ENCODE results near the gene KANSL2. TPM values are rescaled to one million over a fixed set of nuclear protein-coding genes. Genes with fewer than 3 reads are reported as not detected.
"Not testable (repeated sequence)": the region's sequence is repeated elsewhere in the genome, so short reads cannot be mapped to it uniquely, and the experiment has no call there.

The KANSL2 gene
- total RNA-seq, 1 donor from 2014 or later = 49.3 TPM

DNA sequence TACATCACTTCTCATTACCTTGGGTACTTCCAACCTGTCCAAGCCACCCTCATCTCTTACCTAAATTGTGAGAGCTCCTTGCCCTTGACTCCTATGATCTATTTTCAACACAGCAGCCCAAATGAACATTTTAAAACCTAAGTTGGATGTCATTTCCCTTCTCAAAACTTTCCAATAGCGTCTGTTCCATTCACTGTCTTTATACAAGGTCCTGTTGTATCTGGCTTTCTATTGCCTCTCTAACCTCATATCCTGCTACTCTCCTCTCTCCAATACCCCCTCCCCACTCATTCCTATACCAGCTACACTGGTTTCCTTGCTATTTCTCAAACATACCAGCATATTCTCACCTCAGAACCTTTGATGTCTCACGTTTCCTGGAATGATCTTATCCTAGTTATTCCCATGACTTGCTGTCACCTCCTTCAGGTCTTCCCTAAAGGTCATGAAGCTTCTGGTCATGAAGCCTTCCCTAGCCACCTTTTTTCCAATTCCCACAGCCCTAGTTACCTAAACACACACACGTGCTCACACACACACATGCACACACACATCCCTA, 4.1 kb upstream of the KANSL2 start:
- DNase-seq (ENCODE audit: extremely low read depth, low read depth, low spot score) = no peak

DNA sequence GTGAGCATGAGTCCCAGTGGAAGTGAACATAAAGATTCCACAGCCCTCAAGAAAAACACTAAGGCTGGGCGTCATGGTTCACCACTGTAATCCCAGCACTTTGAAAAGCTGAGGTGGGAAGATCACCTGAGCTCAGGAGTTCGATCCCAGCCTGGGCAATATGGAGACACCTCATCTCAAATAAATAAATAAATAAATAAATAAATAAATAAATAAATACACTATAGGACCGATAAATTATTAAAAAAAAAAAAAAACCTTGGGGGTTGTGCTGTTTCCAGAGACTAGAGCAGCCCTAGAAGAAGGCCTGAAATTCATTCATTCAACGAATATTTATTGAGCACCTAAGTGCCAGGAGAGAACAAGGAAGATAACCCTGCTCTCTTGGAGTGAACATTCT, 1.5 kb upstream of the KANSL2 start:
- DNase-seq (ENCODE audit: extremely low read depth, low read depth, low spot score) = no peak

DNA sequence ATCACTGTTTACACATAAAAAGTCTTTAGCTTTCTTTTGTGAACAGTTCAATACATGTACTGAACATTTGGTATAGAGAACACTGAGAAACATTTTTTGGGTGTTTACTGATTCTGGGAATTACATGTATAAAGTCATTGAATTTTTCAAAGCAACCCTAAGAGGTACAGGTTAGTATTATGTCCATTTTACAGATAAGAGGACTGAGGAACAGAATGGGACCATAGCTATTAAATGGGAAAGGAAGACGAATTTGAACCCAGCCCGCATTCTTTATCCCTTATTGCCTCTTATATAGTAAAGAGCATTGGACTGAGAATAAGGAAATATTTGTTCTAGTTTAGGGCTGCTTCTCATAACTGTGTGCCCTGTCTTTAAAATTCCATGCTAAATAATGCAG, 889 bp upstream of the KANSL2 start:
- no peak for DNase-seq (ENCODE audit: extremely low read depth, low read depth, low spot score)

DNA sequence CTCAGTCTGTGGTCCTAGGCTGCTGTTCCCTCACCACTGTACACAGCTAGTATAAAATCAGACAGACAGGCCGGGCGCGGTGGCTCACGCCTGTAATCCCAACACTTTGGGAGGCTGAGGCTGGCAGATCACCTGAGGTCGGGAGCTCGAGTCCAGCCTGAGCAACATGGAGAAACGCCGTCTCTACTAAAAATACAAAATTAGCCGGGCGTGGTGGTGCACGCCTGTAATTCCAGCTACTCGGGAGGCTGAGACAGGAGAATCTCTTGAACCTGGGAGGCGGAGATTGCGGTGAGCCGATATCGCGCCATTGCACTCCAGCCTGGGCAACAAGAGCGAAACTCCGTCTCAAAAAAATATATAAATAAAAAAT, 481 bp upstream of the KANSL2 start:
- not testable (repeated sequence) for DNase-seq (ENCODE audit: extremely low read depth, low read depth, low spot score)

DNA sequence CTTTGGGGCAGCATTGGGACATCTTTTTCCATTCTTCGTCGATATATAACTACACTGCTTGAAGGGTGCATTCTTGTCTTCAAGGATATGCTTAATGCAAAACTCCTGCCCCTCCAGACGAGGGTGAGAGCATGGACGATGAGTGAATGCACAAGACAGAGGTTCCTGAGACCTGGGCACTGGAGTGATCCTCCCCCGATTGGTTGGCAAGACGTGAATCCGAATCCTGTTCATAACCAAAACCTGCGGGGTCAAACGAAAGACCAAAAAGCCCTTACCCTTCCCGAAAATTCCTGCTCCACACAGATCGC, 684 bp downstream of the KANSL2 start:
- DNase-seq (ENCODE audit: extremely low read depth, low read depth, low spot score) = no peak

DNA sequence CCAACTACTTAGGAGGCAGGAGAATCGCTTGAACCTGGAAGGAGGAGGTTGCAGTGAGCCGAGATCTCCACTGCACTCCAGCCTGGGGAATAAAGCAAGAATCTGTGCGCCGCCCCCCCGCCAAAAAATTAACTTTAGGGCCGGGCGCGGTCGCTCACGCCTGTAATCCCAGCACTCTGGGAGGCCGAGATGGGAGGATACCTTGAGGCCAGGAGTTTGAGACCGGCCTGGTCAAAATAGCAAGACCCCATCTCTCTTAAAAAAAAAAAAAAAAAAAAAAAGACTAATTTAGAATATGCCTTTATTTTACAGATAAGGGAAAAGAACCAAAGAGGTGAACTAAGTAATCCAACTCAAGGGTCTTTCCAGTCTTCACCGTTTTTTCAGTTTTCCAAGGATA, 1.2 kb downstream of the KANSL2 start:
- DNase-seq (ENCODE audit: extremely low read depth, low read depth, low spot score) = no peak

DNA sequence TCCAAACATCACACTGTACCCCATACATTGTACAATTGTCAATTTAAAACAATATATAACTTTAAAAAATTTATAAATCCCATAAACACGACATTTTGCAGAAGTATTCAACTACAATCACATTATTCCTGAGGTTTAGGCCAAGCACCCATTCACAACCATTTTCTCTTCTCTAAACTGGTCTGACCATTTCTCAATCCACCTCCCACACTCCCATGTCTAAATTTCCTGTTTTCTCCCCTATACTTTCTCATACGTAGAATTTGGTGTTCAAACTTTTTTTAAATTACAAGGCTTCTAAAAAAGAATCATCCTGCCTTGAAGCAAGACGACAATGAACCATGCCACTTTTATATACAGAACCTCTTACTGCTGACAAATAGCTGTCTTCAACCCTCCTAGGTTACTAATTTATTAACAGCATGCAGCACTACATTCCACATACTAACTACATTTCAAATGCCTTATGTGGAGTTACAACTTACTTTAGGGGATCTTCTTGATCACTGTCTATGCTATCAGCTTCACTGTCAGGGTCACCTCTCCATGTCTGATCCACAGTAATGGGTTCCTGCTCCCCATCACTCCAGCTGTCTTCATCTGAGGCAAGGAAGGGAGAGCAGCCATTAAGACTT, 3.4 kb downstream of the KANSL2 start:
- DNase-seq (ENCODE audit: extremely low read depth, low read depth, low spot score) = no peak

DNA sequence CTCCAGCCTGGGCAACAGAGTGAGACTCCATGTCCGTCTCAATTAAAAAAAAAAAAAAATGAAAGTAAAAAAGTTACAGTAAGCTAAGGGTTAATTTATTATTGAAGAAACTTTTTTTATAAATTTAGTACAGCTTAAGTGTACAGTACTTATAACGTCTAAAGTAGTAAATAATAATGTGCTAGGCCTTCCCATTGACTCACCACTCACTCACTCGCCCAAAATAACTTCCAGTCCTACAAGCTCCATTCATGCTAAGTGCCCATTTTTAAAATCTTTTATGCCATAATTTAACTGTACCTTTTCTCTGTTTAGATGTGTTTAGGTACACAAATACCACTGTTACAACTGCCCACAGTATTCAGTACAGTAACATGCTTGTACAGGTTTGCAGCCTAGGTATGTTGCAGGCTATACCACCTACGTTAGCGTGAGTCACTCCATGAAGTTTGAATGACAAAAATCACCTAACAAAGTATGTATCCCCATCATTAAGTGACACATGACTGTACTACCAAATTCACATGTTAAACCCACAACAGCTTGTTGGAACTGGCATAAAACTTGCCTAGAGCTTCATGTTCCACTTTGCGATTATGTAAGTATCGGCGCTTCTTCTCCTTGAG, 10.7 kb downstream of the KANSL2 start:
- DNase-seq (ENCODE audit: extremely low read depth, low read depth, low spot score) = no peak

DNA sequence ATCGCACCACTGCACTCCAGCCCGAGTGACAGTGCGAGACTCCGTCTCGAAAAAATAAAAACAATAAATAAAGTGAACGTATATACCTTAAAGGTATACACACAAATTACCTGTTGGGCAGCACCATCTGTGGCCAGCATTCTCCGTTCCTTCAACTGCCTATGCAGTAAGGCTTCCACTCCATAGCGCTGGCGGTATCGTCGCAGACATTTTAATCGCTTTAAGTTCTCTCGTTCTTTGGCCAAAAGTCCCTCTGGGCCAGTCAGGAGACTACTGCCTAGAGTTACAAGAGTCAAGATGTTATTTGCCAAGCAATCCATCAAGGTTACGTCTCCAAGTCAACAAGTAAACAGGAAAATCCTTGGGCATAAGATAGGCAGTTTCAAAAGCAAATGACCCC, 13.0 kb downstream of the KANSL2 start:
- DNase-seq (ENCODE audit: extremely low read depth, low read depth, low spot score) = no peak

DNA sequence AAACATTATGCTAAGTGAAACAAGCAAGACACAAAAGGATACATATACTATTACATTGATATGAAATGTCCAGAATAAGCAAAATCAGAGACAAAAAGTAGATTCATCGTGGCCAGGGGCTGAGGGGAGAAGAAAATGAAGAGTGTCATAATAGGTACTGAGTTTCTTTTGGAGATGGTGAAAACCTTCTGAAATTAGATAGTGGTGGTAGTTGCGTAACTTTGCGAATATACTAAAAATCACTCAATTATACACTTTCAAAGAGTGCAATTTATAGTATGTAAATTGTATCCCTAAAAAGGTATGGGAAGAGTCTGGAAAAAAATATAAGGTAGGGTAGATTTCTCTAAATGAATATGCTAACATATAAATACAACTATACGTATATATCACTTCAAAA, 22.2 kb downstream of the KANSL2 start:
- DNase-seq (ENCODE audit: extremely low read depth, low read depth, low spot score) = no peak

DNA sequence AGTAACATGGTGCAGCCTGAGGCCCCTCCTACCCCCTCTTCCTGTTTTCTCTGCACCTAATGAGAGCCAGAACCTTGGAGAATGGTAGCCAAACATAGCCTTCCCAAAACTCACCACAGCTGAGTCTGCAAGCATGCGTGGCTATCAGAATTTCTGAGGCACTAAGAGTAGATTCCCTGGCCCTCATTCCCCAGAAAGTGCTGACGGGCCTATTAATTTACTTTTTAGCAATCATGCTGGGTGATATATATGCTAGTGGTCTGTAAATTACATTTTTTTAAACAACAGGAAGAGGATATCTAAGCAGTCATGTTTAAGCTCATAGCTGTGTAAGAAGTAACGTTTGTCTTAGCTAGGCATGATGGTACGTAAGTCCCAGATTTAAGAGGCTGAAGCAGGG, 30.4 kb downstream of the KANSL2 start:
- no peak for DNase-seq (ENCODE audit: extremely low read depth, low read depth, low spot score)

DNA sequence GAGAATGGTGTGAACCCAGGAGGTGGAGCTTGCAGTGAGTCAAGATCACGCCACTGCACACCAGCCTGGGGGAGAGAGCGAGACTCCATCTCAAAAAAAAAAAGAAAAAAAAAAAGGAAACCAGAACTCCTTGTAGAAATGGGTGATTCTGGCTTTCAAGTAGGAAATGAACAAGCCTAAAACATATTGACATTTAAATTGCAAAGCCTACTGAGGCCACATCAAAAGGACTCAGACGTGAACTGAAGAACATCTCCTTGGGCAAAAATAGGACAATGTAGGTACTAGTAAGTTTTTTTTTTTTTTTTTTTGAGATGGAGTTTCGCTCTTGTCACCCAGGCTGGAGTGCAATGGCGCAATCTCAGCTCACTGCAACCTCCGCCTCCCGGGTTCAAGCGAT, 36.7 kb downstream of the KANSL2 start:
- not testable (repeated sequence) for DNase-seq (ENCODE audit: extremely low read depth, low read depth, low spot score)

DNA sequence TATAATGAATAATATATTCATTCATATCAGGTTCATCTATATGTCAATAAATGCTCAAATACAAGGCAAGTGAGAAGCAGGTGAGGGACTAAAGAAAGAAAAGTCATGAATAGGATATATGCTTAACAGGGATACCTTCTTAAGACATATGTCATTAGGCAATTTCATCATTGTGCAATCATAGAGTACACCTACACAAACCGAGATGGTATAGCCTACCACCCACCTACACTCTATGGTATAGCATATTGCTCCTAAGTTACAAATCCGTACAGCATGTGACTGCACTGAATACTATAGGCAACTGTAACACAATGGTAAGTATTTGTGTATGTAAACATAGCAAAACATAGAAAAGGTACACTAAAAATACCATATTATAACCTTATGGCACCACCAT, 39.0 kb downstream of the KANSL2 start:
- DNase-seq (ENCODE audit: extremely low read depth, low read depth, low spot score) = no peak

DNA sequence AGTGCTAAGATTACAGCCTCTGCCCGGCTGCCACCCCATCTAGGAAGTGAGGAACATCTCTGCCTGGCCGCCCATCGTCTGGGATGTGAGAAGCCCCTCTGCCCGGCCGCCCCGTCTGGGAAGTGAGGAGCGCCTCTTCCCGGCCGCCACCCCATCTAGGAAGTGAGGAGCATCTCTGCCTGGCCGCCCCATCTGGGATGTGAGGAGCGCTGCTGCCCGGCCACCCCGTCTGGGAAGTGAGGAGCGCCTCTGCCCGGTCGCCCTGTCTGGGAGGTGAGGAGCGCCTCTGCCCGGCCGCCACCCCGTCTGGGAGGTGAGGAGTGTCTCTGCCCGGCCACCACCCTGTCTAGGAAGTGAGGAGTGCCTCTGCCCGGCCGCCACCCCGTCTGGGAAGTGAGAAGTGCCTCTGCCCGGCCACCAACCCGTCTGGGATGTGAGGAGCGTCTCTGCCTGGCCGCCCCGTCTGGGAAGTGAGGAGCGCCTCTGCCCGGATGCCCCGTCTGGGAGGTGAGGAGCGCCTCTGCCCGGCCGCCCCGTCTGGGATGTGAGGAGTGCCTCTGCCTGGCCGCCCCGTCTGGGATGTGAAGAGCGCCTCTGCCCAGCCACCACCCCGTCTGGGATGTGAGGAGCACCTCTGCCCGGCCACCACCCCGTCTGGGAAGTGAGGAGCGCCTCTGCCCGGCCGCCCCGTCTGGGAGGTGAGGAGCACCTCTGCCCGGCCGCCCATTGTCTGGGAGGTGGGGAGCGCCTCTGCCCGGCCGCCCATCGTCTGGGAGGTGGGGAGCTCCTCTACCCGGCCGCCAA, 40.1 kb downstream of the KANSL2 start:
- not testable (repeated sequence) for DNase-seq (ENCODE audit: extremely low read depth, low read depth, low spot score)

DNA sequence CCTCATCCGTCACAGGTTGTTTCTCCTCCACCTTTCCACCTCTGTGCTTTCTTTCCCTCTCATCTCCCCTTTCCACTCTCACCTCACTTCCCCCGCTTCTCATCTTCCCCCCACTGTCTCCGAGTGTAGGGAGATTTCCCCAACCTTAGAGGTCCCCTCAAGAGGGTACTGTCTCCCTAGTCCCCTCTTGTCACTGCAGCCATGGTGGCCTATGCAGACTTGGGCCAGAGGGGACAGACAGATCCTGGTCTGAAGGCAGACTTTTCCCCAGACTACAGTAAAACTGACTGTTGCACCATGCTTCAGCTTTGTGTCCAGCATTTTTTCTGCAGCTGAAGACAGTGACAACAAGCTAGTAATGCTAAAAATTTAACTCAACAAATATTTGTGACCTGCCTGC, 41.2 kb downstream of the KANSL2 start:
- DNase-seq (ENCODE audit: extremely low read depth, low read depth, low spot score) = no peak

DNA sequence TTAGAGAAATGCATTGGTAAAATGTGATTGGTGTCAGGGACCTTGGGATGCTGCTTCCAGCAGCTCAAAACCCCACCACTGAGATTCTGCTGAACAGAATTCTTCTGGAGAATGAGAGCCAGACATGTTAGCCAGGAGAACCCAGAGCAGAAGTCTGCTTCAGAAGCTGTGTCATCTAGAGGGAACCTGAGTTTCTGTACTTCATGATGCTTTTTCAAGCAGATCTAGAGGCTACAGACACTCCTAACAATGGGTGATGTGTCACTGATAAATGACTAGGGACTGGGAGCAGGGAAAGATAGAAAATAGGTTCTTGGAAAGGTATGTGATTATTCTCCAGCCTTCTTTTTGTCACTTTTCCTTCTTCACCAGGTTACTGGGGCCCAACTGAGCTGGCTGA, 41.6 kb downstream of the KANSL2 start:
- DNase-seq (ENCODE audit: extremely low read depth, low read depth, low spot score) = no peak

DNA sequence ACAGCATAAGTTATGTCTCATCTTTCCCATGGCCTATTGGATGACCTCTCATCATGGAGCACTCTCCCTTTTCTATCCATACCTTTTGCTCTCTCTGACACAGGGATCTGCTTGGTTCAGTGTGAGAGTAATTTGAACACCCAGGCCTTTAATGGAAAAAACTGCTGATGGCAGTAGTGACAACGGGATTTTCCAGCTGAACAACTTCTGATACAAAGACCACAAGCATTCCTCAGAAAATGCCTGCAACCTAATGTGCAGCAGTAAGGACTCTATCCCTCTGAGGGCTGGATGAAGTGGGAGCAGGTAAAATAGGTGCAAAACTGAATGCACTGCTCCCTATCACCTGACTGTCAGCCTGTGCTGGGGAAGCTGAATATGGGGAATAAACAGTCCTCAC, 51.0 kb downstream of the KANSL2 start:
- no peak for DNase-seq (ENCODE audit: extremely low read depth, low read depth, low spot score)

DNA sequence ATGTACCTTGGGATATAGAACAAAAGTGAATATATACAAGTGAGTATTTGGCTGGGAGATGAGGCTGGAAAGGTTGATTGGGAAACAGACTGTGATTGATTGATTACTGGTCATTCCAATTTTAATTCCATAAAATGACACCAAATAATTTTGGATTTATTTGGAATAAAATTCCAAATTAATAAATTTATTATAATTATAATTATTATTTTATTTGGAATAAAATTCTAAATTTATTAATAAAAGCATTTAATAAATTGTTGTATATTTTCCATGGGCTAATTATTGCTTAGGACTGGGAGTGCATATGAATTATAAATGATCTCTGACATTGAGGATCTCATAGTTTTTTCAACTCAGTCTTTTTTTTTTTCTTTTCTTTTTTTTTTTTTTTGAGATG, 51.7 kb downstream of the KANSL2 start:
- DNase-seq (ENCODE audit: extremely low read depth, low read depth, low spot score) = no peak

DNA sequence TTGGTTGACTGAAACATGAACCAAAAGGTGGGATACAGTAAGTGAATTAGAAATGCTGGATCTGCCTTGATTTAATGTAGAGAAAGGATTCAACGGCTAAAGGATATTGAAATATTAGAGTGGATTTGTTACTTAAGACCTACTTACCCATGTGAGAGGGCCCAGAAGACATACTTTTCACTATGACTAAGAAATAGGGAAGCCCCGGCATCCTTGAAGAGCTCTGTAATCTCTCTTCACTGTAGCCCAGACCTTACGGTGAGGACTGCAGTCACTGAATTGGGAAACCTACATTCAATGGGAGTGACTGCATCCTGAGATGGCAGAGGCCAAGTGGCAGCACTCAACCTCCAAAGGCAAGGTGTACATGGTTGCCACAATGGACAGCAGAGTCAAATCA, 52.5 kb downstream of the KANSL2 start:
- no peak for DNase-seq (ENCODE audit: extremely low read depth, low read depth, low spot score)

DNA sequence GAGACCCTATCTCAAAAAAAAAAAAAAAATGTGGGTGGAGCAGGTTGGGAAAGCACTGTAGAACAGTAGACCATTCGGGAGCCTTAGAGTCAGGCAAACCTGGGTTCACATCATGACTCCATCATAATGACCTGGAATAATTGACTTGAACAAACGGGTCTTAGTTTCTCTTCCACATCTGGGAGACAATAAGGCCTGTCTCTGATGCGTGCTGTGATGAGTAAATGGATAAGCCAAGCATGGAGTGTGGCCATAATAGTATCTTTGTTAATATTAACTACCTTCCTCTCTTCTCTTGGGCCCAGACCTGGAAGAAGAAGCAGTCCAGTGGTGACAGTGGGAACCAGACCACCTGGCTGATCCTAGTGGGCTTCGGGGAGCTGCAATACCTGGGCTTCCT, 54.5 kb downstream of the KANSL2 start:
- DNase-seq (ENCODE audit: extremely low read depth, low read depth, low spot score) = no peak

DNA sequence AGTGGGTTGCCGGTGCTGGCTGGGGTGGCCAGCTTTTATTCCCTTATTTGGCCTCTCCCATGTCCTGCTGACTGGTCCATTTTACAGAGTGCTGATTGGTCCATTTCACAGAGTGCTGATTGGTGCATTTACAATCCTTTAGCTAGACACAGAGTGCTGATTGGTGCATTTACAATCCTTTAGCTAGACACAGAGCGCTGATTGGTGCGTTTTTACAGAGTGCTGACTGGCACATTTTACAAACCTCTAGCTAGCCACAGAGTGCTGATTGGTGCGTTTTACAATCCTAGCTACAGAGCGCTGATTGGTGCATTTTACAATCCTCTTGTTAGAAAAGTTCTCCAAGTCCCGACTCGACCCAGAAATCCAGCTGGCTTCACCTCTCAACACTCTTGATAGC, 59.0 kb downstream of the KANSL2 start:
- not testable (repeated sequence) for DNase-seq (ENCODE audit: extremely low read depth, low read depth, low spot score)

DNA sequence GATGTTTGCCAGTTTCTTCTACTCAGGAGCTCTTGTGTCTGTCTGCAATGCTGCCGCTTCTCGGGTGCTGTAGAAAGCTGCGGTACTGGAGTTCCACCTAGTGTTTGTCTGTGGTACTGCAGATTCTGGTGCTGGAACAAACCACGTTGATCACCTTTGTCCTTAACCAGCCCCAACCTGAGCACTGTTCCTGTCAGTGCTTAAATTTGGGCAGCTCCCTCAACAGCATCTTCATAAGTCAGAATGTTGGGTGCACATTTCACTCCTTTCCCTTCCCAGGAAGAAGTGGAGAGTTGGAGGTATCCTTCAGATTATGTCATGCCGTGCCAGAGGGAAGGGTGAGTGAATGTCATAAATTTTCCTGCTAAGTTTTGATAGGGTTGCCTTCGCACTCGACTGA, 63.5 kb downstream of the KANSL2 start:
- peak; percentile 57 for DNase-seq (ENCODE audit: extremely low read depth, low read depth, low spot score)

All from glomerular endothelial cell (primary cell).